Measurements from ENCODE around the gene PDE7B.

GRCh38 chr6:135813401-135813800 is 38.1 kb upstream of the PDE7B start:
- TF ChIP-seq REST (tag by site-specific recombination; IDR thresholded peaks at IDR 0.05) (no peak), PBX3 (CRISPR knock-in tag; IDR thresholded peaks at IDR 0.05) (no peak), ZFHX2 (tag by site-specific recombination; conservative IDR thresholded peaks at IDR 0.05) (no peak), ZNF174 (tag by site-specific recombination; IDR thresholded peaks at IDR 0.05) (no peak), ZNF843 (tag by site-specific recombination; IDR thresholded peaks at IDR 0.05) (no peak), HOXC10 (CRISPR knock-in tag; IDR thresholded peaks at IDR 0.05) (no peak), YY1 (tag by site-specific recombination; IDR thresholded peaks at IDR 0.05) (no peak), CTCF (tag by site-specific recombination; IDR thresholded peaks at IDR 0.05) (no peak), ZNF776 (tag by site-specific recombination; IDR thresholded peaks at IDR 0.05; ENCODE audit: borderline replicate concordance) (no peak), TCF7L2 (IDR thresholded peaks at IDR 0.05; ENCODE audit: borderline replicate concordance, low read depth, low read length) (no peak), ZNF423 (tag by site-specific recombination; IDR thresholded peaks at IDR 0.05) (no peak), ZNF24 (tag by site-specific recombination; IDR thresholded peaks at IDR 0.05) (no peak)

Measured in HEK293 (cell line).